Measurements from ENCODE around the gene SLC26A2.

Gene SLC26A2

GRCh38 chr5:149938791-149939358 lies 21.7 kb upstream of the SLC26A2 start:
- peak; percentile 23 to 73 for DNase-seq
- intact Hi-C loops (cut with DNase I; ENCODE audit: low total_unique reads) = no loop called here
- Histone ChIP-seq H3K27me3 (no peaks in the 10 kb centered on the region), H3K27ac (peak overlapping the region; percentile 57 to 73), H3K36me3 (no peaks in the 10 kb centered on the region), H3K9me3 (no peaks in the 10 kb centered on the region), H3K4me1 (peaks cover 0 to 57% (median 45%) of the 10 kb centered on the region in 4 donors), H3K4me3 (no peak overlapping the region)
- no peak for TF ChIP-seq CTCF (IDR thresholded peaks at IDR 0.05)

GRCh38 chr5:149939546-149939945 lies 21.0 kb upstream of the SLC26A2 start:
- H3K4me1 ChIP-seq = peaks cover 0 to 57% (median 45%) of the 10 kb centered on the region in 4 donors

GRCh38 chr5:149940077-149940574 lies 20.4 kb upstream of the SLC26A2 start:
- Histone ChIP-seq H3K9me3 (no peaks in the 10 kb centered on the region), H3K36me3 (no peaks in the 10 kb centered on the region), H3K27ac (peak overlapping the region; percentile 57 to 73), H3K4me3 (no peak overlapping the region), H3K4me1 (peaks cover 0 to 54% (median 44%) of the 10 kb centered on the region in 4 donors), H3K27me3 (no peaks in the 10 kb centered on the region)
- no peak for DNase-seq
- intact Hi-C loops (cut with DNase I; ENCODE audit: low total_unique reads) = no loop called here
- no peak for TF ChIP-seq CTCF (IDR thresholded peaks at IDR 0.05)

More at GRCh38 chr5:149939546-149939945, 21.0 kb upstream of the SLC26A2 start:
- Histone ChIP-seq H3K9me3 (no peaks in the 10 kb centered on the region), H3K36me3 (no peaks in the 10 kb centered on the region), H3K27me3 (no peaks in the 10 kb centered on the region), H3K27ac (peak overlapping the region; percentile 57 to 73), H3K4me3 (no peak overlapping the region)
- DNase-seq = no peak
- TF ChIP-seq CTCF (IDR thresholded peaks at IDR 0.05) = no peak
- intact Hi-C loops (cut with DNase I; ENCODE audit: low total_unique reads) = no loop called here

- Histone ChIP-seq H3K9me3 (no peaks in the 10 kb centered on the region), H3K27me3 (no peaks in the 10 kb centered on the region), H3K4me1 (peaks cover 0 to 44% (median 35%) of the 10 kb centered on the region in 4 donors), H3K36me3 (no peaks in the 10 kb centered on the region), H3K4me3 (no peak overlapping the region), H3K27ac (no peak overlapping the region)
- intact Hi-C loops (cut with DNase I; ENCODE audit: low total_unique reads) = no loop called here
- TF ChIP-seq CTCF (IDR thresholded peaks at IDR 0.05) = no peak
- no peak for DNase-seq
Observed at GRCh38 chr5:149940941-149941644, 19.5 kb upstream of the SLC26A2 start.

GRCh38 chr5:149941795-149942194 lies 18.8 kb upstream of the SLC26A2 start:
- Histone ChIP-seq H3K9me3 (no peaks in the 10 kb centered on the region), H3K27me3 (no peaks in the 10 kb centered on the region), H3K36me3 (no peaks in the 10 kb centered on the region), H3K4me3 (no peak overlapping the region), H3K4me1 (peaks cover 0 to 37% (median 31%) of the 10 kb centered on the region in 4 donors), H3K27ac (no peak overlapping the region)
- DNase-seq = no peak
- intact Hi-C loops (cut with DNase I; ENCODE audit: low total_unique reads) = no loop called here
- no peak for TF ChIP-seq CTCF (IDR thresholded peaks at IDR 0.05)
